GM19025 (cell line): ENCODE data around the gene SLC22A31.

Experiments used
- ATAC-seq: cut with Tn5 transposase; IDR thresholded peaks from one replicate; pipeline ENCODE4 v1.9.1; 2021; ENCODE audit warnings: mild to moderate bottlenecking, low read depth, moderate library complexity; ENCODE audit not compliant: unreplicated experiment

The SLC22A31 gene

DNA sequence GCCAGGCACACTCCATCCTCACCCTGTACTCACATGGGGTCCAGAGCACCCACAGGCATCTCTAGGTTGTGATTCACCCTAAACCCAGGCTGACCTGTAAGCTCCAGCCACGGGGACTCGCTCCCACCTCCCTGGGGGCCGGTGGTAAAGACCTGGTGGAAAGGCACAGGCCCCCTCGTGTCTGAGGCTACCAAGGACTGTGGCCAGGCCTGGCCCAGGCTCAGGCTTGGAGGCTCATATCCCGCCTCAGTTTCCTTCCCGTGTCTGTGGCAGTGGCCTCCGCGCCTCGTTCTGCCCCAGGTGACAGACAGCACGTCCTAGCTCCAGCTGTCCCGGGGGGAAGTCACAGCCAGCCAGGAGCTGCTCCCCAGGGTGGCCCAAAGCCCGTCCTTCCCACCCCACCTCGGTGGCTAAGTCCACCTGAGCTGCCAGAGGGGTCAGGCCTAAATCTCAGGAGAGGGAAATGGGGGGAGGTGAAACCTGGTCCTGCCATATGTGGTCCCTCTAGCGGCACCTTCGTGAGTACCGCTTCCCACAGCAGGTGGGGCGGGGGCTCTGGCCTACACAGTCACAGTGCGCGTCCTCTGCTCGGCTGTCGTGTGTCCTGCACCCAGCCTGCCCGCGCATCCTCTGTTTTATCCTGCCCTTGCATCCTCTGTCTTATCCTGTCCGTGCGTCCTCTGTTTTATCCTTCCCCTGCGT is 16.2 kb downstream of the SLC22A31 start:
- ATAC-seq = no peak

DNA sequence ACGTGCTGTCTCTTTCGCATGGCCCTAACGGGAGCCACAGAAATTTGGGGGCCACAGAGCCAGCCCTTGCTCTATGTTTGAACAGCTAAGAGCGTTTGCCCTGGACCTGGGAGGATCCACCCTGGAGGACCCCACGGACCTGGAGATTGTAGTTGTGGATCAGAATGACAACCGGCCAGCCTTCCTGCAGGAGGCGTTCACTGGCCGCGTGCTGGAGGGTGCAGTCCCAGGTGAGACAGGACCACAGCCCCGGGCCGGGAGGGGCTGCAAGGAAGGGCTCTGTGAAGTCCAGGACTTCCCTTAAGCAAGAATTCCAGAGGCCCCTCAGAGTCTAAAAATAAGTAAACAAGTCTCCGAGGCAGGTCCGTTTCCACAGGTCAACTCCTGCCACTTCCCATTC is 16.9 kb downstream of the SLC22A31 start:
- no peak for ATAC-seq

- ATAC-seq = no peak
Measured at GRCh38 chr16:89179656-89180315, 20.6 kb downstream of the SLC22A31 start.

DNA sequence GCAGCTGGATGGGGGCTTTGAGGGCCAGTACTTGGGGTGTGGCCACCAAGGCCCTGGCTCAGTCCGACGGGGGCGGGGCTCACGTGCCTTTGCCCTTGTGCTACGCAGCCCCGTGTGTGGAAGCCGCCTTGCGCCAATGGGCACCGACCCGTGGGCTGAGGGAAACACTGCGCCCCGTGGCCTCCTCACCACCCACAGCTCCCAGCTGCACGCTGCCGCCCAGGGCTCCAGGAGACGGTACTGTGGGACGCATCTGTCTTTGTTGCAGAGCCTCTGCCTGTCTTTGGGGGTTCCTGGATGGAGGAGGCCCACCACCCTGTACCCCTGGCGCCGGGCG is 21.2 kb downstream of the SLC22A31 start:
- ATAC-seq = no peak

DNA sequence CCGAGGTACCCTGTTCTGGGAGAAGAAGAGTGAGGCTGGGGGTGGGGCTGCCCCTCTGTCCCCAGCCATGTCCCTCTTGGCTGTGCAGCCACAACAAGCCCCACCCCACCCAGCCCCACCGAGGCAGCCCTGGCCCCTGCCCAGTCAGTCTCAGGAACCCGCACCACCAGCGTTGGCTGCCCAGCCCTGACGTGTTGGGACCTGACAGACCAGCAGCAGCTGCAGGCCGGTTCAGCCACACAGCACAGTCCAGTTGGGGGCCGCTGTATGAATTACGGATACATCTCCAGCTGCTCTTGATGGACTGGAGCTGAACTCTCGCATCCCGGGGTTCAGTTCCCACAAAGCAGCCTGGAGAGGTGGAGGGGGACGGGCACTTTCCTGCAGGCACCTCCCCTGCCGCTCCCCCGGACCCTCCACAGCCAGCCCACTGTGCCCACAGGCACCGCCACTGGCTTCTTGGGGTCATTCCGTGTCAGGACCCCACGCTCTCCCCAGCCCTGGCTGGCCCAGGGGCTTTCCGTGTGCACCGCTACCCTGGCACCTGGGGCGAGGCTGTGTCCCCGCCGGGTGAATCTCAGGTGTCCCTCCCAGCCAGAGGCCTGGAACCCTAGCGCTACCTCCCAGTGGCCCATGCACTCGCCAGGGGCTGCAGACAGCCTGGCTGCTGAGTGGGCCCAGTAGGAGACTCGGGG is 21.7 kb downstream of the SLC22A31 start:
- ATAC-seq = no peak

DNA sequence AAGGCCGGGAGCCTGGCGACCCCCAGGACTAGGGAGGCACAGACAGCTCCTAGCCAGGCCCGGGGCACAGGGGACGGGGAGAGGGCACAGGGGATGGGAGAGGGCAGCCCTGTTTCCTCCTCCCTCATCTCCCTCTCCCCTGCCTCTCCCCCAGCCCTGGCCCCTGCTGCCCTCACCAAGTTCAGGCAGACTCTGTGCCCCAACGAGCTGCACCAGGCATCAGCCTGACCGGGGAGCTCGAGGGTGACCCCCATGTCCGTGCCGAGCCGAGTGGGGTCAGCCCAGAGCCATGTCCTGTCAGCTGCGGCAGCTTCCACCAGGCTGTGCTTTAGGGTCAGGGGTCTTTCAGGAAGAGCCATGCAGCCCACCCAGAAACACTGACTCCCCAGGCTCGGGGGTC is 22.8 kb downstream of the SLC22A31 start:
- ATAC-seq = no peak

DNA sequence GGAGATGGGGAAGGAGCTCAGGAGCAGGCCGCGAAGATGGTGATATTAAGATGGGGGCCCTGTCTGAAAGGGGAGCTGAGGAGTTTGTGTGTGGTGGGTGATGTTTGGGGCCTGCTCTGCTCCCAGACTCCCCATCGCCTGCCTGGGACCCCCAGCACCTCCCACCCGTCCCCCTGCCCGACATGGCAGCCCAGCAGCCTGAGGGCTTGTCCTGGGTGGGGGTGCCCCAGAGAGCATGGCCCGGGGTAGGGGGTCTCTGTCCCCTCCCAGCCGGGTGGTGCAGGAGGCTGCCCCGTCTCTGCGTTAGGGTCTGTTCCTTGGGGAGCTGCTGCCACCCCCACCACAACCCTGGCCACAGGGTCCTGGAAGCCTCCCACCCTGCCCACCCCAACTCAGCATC is 23.6 kb downstream of the SLC22A31 start:
- no peak for ATAC-seq

DNA sequence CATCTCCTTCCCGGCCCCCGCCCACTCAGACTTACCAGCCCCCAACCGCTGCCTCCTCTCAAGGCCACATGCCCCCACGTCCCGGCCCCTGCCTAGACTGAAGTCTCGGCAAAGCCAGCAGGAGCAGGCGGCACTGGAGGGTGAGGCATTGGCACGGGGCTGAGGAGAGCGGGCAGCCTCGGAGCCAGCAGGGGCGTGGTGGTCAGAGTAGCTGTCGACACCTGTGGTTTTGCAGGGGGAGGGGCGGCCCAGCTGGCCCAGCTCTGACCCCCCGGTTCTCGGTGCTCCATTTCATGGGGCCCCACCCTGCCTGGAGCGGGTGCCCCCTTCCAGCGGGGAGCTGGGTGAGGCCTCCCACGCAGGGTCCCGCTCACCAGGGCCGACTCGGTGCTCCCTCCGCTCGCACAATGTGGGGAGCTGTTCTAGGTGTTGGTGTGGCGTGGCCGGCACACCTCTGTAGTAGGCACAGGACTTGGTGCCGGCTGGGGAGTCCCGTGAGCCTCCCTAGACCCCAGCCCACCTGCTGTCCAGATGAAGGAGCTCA is 24.1 kb downstream of the SLC22A31 start:
- no peak for ATAC-seq

- no peak for ATAC-seq
Measured at GRCh38 chr16:89175280-89176146, 24.8 kb downstream of the SLC22A31 start.

- ATAC-seq = no peak
Measured at GRCh38 chr16:89174877-89175276, 25.5 kb downstream of the SLC22A31 start.

DNA sequence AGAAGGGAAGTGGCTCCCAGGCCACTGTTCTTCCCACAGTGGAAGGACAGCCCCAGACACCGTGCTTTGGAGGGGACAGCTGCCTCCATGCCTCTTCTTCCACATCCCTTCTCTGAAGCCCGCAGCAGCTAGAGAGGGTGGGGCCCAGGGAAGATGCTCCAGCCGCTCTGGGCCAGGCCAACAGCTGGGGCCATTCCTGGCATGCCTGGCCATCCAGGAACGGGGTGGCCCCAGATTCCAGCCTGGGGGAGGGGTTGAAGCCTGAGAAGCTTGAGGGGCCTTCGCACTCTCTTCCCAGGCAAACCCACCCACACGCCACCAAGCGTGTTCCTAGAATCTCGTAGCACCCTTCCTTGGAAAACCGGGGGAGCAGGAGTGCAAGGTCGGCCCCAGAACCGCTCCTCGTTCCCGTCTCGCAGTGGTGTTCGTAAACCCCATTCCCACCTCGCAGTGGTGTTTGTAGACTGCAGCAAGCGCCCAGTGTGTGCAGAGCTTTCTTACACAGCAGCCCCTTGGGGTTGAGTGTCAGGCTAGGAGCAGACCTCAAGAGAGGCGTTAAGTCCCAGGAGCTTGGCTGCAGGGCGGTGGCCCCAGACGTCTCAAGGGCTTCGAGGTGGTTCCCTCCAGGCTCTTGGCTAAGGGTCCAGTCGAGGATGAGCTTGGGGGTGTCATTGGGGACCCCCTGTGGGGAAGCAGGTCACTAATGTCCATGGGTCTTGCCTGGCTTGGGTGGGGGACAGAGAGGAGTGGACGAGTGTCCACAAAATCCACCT is 26.1 kb downstream of the SLC22A31 start:
- ATAC-seq = no peak

GRCh38 chr16:89173174-89173921 is 27.0 kb downstream of the SLC22A31 start:
- no peak for ATAC-seq

DNA sequence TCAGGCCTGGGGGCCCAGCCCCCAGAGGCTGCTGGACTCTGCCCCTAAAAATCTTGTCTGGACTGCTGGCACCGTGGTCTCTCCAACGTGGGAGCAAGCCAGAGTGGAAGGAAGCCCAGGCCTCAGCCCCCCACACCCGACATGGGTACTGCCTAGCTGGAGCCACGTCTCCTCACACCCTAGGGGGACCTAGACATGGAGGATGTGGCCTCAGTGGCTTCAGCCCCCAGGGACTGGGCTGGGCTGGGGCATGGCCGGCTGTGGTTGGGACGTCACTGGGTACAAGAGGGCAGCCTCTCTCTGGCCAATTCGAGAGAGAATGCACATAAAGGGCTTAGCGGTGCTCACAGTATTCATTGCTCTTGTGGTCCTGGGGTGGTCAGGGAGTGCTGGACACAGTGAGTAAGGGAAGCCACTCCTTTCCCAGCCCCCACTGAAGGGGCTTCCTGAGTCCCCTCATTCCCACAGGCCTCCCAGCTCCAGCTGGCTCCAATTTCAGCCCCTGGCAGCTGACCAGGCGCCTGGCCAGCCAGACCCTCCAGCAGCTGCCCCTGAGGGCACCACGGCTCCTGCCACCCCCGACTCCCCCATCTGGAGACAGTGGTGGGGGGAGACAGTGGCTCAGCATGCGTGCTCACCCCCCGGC is 27.7 kb downstream of the SLC22A31 start:
- ATAC-seq = no peak

DNA sequence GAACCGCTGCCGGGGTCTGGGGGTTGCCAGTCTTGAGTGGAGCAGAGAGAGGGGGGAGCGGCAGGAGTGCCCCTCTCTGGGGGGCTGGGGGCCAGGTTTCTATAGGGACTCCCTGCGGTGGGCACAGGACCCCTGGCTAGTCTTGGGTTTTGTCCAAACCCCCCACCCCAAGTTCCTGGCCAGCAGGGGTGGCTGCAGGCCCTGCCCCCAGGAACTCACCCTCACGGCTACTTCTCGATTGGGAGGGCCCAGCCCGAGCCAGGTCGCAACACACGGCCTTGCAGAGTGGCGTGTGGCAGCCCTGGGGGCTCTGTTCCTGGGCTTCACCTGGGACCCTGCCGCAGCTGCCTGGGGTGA is 28.2 kb downstream of the SLC22A31 start:
- no peak for ATAC-seq

GRCh38 chr16:89171216-89172170 is 28.8 kb downstream of the SLC22A31 start, which contains the start of gene CDH15:
CDH15 (plus strand) TSS chr16:89171748; CDS start chr16:89171832, 84 bp downstream.
- ATAC-seq = peak; percentile 83

DNA sequence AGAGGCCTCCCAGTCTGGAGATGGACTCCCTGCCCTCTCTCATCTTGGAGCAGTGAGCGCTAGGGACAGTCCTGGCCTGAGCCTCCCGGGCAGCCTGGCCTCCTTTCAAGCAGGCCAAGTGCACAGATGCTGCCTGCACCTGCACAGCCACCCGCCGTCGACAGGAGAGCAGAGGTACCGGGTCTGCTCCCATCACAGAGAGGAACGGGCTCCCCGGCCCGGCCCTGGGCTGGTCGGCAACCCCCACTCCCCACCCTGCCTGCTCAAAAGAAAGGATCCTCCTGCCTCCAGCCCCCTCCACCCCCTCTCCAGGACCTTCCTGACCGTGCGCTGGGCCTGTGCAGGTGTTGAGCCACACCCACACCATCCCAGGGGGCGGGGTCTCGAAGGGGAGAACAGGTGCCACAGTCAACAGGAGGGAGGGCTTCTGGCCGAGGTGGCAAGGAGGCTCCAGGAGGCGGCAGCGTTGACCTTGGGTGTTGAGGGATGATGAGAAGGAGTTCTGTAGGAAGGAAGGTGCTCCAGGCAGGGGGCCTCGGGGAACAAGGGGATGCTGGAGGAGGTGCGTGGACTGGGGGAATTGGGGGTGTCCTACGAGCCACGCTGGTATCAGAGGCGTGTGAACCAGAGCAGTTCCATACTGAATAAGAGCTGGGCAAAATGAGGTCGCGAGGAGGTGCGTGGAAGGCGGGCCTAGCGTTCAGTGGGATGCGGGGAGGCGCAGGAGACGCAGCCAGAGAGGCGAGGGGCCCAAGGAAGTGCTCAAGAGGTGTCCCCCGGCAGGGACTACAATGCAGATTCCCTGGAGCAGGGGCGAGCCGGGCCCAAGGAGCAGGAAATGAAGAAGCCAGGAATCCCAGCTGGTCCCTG is 29.8 kb downstream of the SLC22A31 start:
- ATAC-seq = no peak

DNA sequence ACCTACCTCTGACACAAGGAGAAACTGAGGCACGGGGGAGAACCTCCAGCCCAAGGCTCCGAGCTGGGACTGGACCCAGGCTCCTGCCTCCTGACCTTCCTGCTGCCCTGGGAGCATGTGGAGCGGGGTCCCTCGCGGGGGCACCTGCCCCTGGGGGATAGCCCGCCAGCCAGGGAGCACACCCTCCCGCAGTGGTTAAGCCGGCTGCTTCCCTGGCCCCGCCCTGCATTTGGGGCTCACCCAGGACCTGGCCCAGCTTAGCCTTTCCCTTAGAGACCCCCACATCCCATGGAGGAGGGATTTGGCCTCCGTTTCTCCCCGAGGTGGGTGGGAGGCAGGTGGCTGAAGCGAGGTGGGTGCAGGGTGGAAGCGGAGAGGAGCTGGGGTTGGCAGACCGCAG is 30.6 kb downstream of the SLC22A31 start:
- no peak for ATAC-seq
